ENCODE results near the gene RPS6KC1.

- TF ChIP-seq CTCF (conservative IDR thresholded peaks at IDR 0.05) (no peak), EZH2 (IDR thresholded peaks at IDR 0.05; ENCODE audit: low read depth) (no peak)
Observed at GRCh38 chr1:213082420-213083111, 31.5 kb downstream of the RPS6KC1 start.

All from PC-9 (cell line).